H9 (cell line): Measurements from ENCODE around the gene IFT25. TPM values are rescaled to one million over a fixed set of nuclear protein-coding genes. Genes with fewer than 3 reads are reported as not detected.

ENCODE experiments used
- DNase-seq: peaks from one replicate; pipeline ENCODE4 v3.0.0-alpha.2; 2017
- H2AFZ ChIP-seq: one replicate; pipeline ENCODE4 v1.6.1; 2013; ENCODE audit warnings: mild to moderate bottlenecking, low read length, control low read depth, moderate library complexity
- H2AK5ac ChIP-seq: 2 replicates; pipeline ENCODE4 v1.6.1; 2013; ENCODE audit warnings: low read length, control low read depth, mixed read lengths; ENCODE audit not compliant: insufficient read length
- H2BK120ac ChIP-seq: one replicate; pipeline ENCODE4 v1.6.1; 2013; ENCODE audit warnings: low read depth, mild to moderate bottlenecking, low read length, control low read depth, inconsistent platforms; ENCODE audit not compliant: poor library complexity, severe bottlenecking
- H2BK12ac ChIP-seq: 2 replicates; pipeline ENCODE4 v1.6.1; 2013; ENCODE audit warnings: low read length, control low read depth, mixed read lengths, low read depth; ENCODE audit not compliant: insufficient read length
- H2BK15ac ChIP-seq: 2 replicates; pipeline ENCODE4 v1.6.1; 2013; ENCODE audit warnings: low read depth, low read length, control low read depth
- H2BK20ac ChIP-seq: one replicate; pipeline ENCODE4 v1.6.1; 2013; ENCODE audit warnings: low read depth, mild to moderate bottlenecking, low read length, control low read depth, inconsistent platforms; ENCODE audit not compliant: poor library complexity, severe bottlenecking
- H2BK5ac ChIP-seq: 2 replicates; pipeline ENCODE4 v1.6.1; 2013; ENCODE audit warnings: low read length, control low read depth, mixed read lengths; ENCODE audit not compliant: insufficient read length
- H3K14ac ChIP-seq: 2 replicates; pipeline ENCODE4 v1.6.1; 2013; ENCODE audit warnings: low read length, control low read depth; ENCODE audit not compliant: insufficient read depth
- H3K18ac ChIP-seq: 2 replicates; pipeline ENCODE4 v1.6.1; 2013; ENCODE audit warnings: low read depth, mild to moderate bottlenecking, mixed read lengths, low read length, control low read depth; ENCODE audit not compliant: insufficient read length
- H3K23ac ChIP-seq: 2 replicates; pipeline ENCODE4 v1.6.1; 2013; ENCODE audit warnings: low read length, control low read depth, mixed read lengths, low read depth; ENCODE audit not compliant: insufficient read length
- H3K23me2 ChIP-seq: 2 replicates; pipeline ENCODE4 v1.6.1; 2013; ENCODE audit warnings: low read depth, mild to moderate bottlenecking, mixed read lengths, low read length, control low read depth; ENCODE audit not compliant: insufficient read length, poor library complexity, severe bottlenecking
- H3K27ac ChIP-seq: 2 replicates; pipeline ENCODE4 v1.5.1; 2013; ENCODE audit warnings: low read length, control low read depth, mixed read lengths, low read depth; ENCODE audit not compliant: insufficient read length
- H3K27me3 ChIP-seq: 2 replicates; pipeline ENCODE4 v1.6.1; 2013; ENCODE audit warnings: low read length, control low read depth, inconsistent platforms; ENCODE audit not compliant: insufficient read depth
- H3K4ac ChIP-seq: 2 replicates; pipeline ENCODE4 v1.6.1; 2013; ENCODE audit warnings: low read depth, mild to moderate bottlenecking, control low read depth, inconsistent platforms, low read length, moderate library complexity
- H3K4me1 ChIP-seq: 2 replicates; pipeline ENCODE4 v1.6.1; 2013; ENCODE audit warnings: low read length, control low read depth, inconsistent platforms; ENCODE audit not compliant: insufficient read depth
- H3K4me2 ChIP-seq: 2 replicates; pipeline ENCODE4 v1.6.1; 2013; ENCODE audit warnings: low read length, control low read depth, mixed read lengths; ENCODE audit not compliant: insufficient read length, insufficient read depth
- H3K56ac ChIP-seq: 2 replicates; pipeline ENCODE4 v1.6.1; 2013; ENCODE audit warnings: low read depth, mild to moderate bottlenecking, mixed read lengths, low read length, control low read depth; ENCODE audit not compliant: insufficient read length
- H3K79me1 ChIP-seq: 2 replicates; pipeline ENCODE4 v1.6.1; 2013; ENCODE audit warnings: low read depth, mild to moderate bottlenecking, moderate library complexity, low read length, control low read depth, inconsistent platforms; ENCODE audit not compliant: insufficient read depth, poor library complexity, severe bottlenecking
- H3K79me2 ChIP-seq: 2 replicates; pipeline ENCODE4 v1.6.1; 2013; ENCODE audit warnings: low read length, control low read depth, inconsistent platforms; ENCODE audit not compliant: insufficient read depth
- H3K9ac ChIP-seq: 2 replicates; pipeline ENCODE4 v1.6.1; 2013; ENCODE audit warnings: low read length, control low read depth, mixed read lengths; ENCODE audit not compliant: insufficient read length; ENCODE audit errors: extremely low read depth
- H3K9me3 ChIP-seq: one replicate; pipeline ENCODE4 v1.6.1; 2013; ENCODE audit warnings: low read depth, low read length, inconsistent platforms; ENCODE audit not compliant: control insufficient read depth
- H3T11ph ChIP-seq: one replicate; pipeline ENCODE4 v1.6.1; 2013; ENCODE audit warnings: mild to moderate bottlenecking, low read length, control low read depth, inconsistent platforms
- H4K20me1 ChIP-seq: one replicate; pipeline ENCODE4 v1.6.1; 2013; ENCODE audit not compliant: control insufficient read depth, insufficient read length, insufficient read depth
- H4K5ac ChIP-seq: 2 replicates; pipeline ENCODE4 v1.6.1; 2013; ENCODE audit warnings: low read depth, mild to moderate bottlenecking, mixed read lengths, low read length, control low read depth; ENCODE audit not compliant: insufficient read length
- H4K8ac ChIP-seq: replicated peaks from 2 replicates; pipeline ENCODE4 v1.6.1; 2013; ENCODE audit warnings: low read length, control low read depth, mixed read lengths, low read depth; ENCODE audit not compliant: insufficient read length
- H4K91ac ChIP-seq: 2 replicates; pipeline ENCODE4 v1.6.1; 2013; ENCODE audit warnings: low read depth, mild to moderate bottlenecking, moderate library complexity, mixed read lengths, low read length, control low read depth; ENCODE audit not compliant: insufficient read length
- H3K27ac Mint-ChIP-seq, 3 experiments: 2 replicates in 2 of 3; 3 replicates in 1 of 3; pipeline ENCODE4 v1.8.0; 2020 to 2021; ENCODE audit warnings: mixed read lengths in 3 of 3, mild to moderate bottlenecking in 1 of 3, moderate library complexity in 1 of 3
- H3K27me3 Mint-ChIP-seq: 2 replicates; pipeline ENCODE4 v1.8.0; 2021; ENCODE audit warnings: low read depth, mild to moderate bottlenecking, moderate library complexity, mixed read lengths
- H3K36me3 Mint-ChIP-seq, 3 experiments: 2 replicates in 2 of 3; 3 replicates in 1 of 3; pipeline ENCODE4 v1.8.0; 2020 to 2021; ENCODE audit warnings: low read depth in 3 of 3, mixed read lengths in 3 of 3; ENCODE audit not compliant: insufficient read depth in 1 of 3
- H3K4me1 Mint-ChIP-seq, 2 experiments: 2 replicates each; pipeline ENCODE4 v1.8.0; 2020; ENCODE audit warnings: mixed read lengths in 2 of 2
- H3K4me3 Mint-ChIP-seq, 2 experiments: 2 replicates in 1 of 2; 3 replicates in 1 of 2; pipeline ENCODE4 v1.8.0; 2020 to 2021; ENCODE audit warnings: mild to moderate bottlenecking in 2 of 2, mixed read lengths in 2 of 2, moderate library complexity in 1 of 2
- H3K9me3 Mint-ChIP-seq, 2 experiments: 2 replicates in 1 of 2; 3 replicates in 1 of 2; pipeline ENCODE4 v1.8.0; 2020; ENCODE audit warnings: mild to moderate bottlenecking in 2 of 2, mixed read lengths in 2 of 2, moderate library complexity in 1 of 2
- CTCF ChIP-seq: fragments of 200-600 bp; sonication (generic); conservative IDR thresholded peaks from 3 replicates; pipeline ENCODE4 v1.8.0; 2021; ENCODE audit warnings: antibody characterized with exemption, mild to moderate bottlenecking
- WGBS: extraction: QIAGEN DNeasy Blood & Tissue Kit; methylation state at CpG from one replicate; pipeline ENCODE4 v1.1.7; 2013; ENCODE audit warnings: missing lambda C conversion rate, low lambda C conversion rate, mixed read lengths; ENCODE audit not compliant: insufficient read length; ENCODE audit errors: extremely low coverage; 5-methylcytosine and 5-hydroxymethylcytosine counted together
- total RNA-seq: library from RNA; stranded (reverse); gene quantifications from 2 replicates; pipeline ENCODE4 v1.2.1, GENCODE V29; 2021

The IFT25 gene
- total RNA-seq, 1 experiment from 2014 or later: 36.8 TPM

- no CpG with 5 or more reads among the region's 8 CpGs for WGBS
- H3K9ac ChIP-seq: no peak overlapping the region
- H3K27ac Mint-ChIP-seq: no peak overlapping the region; a peak in 1 of 7 replicates
These were observed 40.0 kb downstream of the IFT25 start for GRCh38 chr1:53905509-53905908.

More at GRCh38 chr1:53905509-53905908, 40.0 kb downstream of the IFT25 start:
- no peak overlapping the region for H2BK20ac ChIP-seq
- H3K23ac ChIP-seq: no peak overlapping the region
- Mint-ChIP-seq H3K27me3 (no peaks in the 10 kb centered on the region; the same call in 1 of the 2 replicates), H3K4me1 (0 out of 4 replicates have a peak, but pooled peaks cover 0 to 5% of the 10 kb centered on the region in 2 experiments), H3K36me3 (no peaks in the 10 kb centered on the region), H3K9me3 (no peaks in the 10 kb centered on the region), H3K4me3 (no peak overlapping the region)
- H3K56ac ChIP-seq: no peak overlapping the region
- H2BK5ac ChIP-seq: no peak overlapping the region
- no peak overlapping the region for H2AK5ac ChIP-seq
- no peak overlapping the region for H3K4me2 ChIP-seq
- no peak overlapping the region for H4K91ac ChIP-seq
- H3K4ac ChIP-seq: no peak overlapping the region
- H3T11ph ChIP-seq: no peak overlapping the region
- H3K14ac ChIP-seq: no peak overlapping the region
- no peak overlapping the region for H2BK15ac ChIP-seq
- no peak overlapping the region for H2BK12ac ChIP-seq
- no peak overlapping the region for H3K18ac ChIP-seq
- DNase-seq: no peak
- no peak overlapping the region for H4K8ac ChIP-seq
- no peaks in the 10 kb centered on the region for H3K23me2 ChIP-seq
- no peak overlapping the region for H2BK120ac ChIP-seq
- no peak overlapping the region for H2AFZ ChIP-seq
- no peak overlapping the region for H4K5ac ChIP-seq
- H3K79me1 ChIP-seq: no peaks in the 10 kb centered on the region
- H3K27ac ChIP-seq: no peak overlapping the region
- no peaks in the 10 kb centered on the region for H3K4me1 ChIP-seq
- no peaks in the 10 kb centered on the region for H3K79me2 ChIP-seq
- no peaks in the 10 kb centered on the region for H3K27me3 ChIP-seq
- no peak for TF ChIP-seq CTCF
- H3K9me3 ChIP-seq: no peaks in the 10 kb centered on the region
- H4K20me1 ChIP-seq: no peaks in the 10 kb centered on the region
